ENCODE results near the gene CCDC122. TPM values are rescaled to one million over a fixed set of nuclear protein-coding genes. Genes with fewer than 3 reads are reported as not detected.

The CCDC122 gene
- total RNA-seq, result 11.3 and 14.5 TPM in 2 replicates

GRCh38 chr13:43878892-43879754 is at the start of gene CCDC122:
TSS of gene CCDC122 (minus strand) at chr13:43879740. CDS start at chr13:43869376, 10,364 bp downstream.

GRCh38 chr13:43879755-43880181 is 228 bp upstream of the CCDC122 start, which contains the start of gene LACC1:
TSS of gene LACC1 (plus strand) at chr13:43879904. CDS start at chr13:43880986, 1,082 bp downstream.

GRCh38 chr13:43786766-43787517 is 92.6 kb downstream of the CCDC122 start, which contains the start of gene ENOX1:
TSS of gene ENOX1 (minus strand) at chr13:43786972.

Other genes starting within 250 kb of the CCDC122 start
- 1.4 and 1.5 TPM in 2 replicates for gene ENOX1, start 92.8 kb downstream of the CCDC122 start, total RNA-seq
- gene LACC1, start 164 bp upstream of the CCDC122 start, total RNA-seq, result 15.4 and 23.0 TPM in 2 replicates